PFSK-1 (cell line): ENCODE measurements around the gene CLIC3.

ENCODE experiments used
- FOXP2 ChIP-seq: optimal IDR thresholded peaks from 2 replicates; pipeline ENCODE3; 2011; ENCODE audit warnings: borderline replicate concordance, control low read depth, inconsistent platforms; ENCODE audit not compliant: insufficient read depth; ENCODE audit errors: extremely low read length, extremely low read depth
- POLR2AphosphoS5 ChIP-seq: IDR thresholded peaks from 2 replicates; pipeline ENCODE4 v1.6.1; 2012; ENCODE audit warnings: low read depth, mild to moderate bottlenecking, control low read depth, low read length, moderate library complexity
- SIN3A ChIP-seq: IDR thresholded peaks from 2 replicates; pipeline ENCODE4 v1.6.1; 2012; ENCODE audit warnings: mild to moderate bottlenecking, low read length, moderate library complexity, borderline replicate concordance; ENCODE audit not compliant: insufficient read depth
- TAF1 ChIP-seq: IDR thresholded peaks from 2 replicates; pipeline ENCODE4 v1.6.1; 2012; ENCODE audit warnings: low read length, control low read depth, borderline replicate concordance; ENCODE audit not compliant: insufficient read depth
- TF ChIP-seq, protein P1 (sequence below), 2 experiments: IDR thresholded peaks; 2 replicates each; pipeline versions ENCODE4 v1.6.1 to v1.8.0; 2011 to 2012; ENCODE audit warnings: low read depth in 2 of 2, low read length in 2 of 2, control low read depth in 1 of 2, inconsistent platforms in 1 of 2, mild to moderate bottlenecking in 1 of 2, moderate library complexity in 1 of 2; ENCODE audit not compliant: insufficient read depth in 1 of 2

Gene CLIC3

DNA sequence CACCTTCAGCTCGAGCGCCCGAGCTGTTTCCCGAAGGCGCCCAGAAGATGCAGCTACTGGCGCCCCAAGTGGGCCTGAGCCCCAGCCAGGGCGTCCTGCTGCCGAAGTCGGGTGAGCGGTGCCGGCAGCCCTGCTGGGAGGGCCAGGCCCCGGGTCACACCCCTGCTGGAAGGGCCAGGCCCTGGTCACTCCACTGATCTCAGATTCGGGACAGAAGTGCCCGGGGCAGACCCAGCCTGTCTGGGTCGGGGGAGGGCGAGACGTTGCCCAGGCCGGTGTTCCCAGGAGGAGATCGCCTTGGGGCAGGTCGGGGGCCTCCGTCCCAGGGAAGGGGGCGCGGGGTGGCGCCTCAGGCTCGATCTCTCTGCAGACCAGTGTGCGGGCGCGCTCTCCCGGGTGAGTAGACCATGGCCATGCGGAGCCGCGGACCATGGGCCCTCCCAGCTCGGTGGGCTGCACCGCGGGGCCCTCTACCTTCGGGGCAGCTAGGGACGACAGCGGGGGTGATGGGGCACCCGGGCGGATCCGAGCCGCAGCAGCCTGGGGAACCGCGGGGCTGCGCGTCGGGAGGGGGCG, 11.3 kb downstream of the CLIC3 start:
- no peak for TF ChIP-seq FOXP2
- no peak for TF ChIP-seq SIN3A
- TF ChIP-seq, protein P1, sequence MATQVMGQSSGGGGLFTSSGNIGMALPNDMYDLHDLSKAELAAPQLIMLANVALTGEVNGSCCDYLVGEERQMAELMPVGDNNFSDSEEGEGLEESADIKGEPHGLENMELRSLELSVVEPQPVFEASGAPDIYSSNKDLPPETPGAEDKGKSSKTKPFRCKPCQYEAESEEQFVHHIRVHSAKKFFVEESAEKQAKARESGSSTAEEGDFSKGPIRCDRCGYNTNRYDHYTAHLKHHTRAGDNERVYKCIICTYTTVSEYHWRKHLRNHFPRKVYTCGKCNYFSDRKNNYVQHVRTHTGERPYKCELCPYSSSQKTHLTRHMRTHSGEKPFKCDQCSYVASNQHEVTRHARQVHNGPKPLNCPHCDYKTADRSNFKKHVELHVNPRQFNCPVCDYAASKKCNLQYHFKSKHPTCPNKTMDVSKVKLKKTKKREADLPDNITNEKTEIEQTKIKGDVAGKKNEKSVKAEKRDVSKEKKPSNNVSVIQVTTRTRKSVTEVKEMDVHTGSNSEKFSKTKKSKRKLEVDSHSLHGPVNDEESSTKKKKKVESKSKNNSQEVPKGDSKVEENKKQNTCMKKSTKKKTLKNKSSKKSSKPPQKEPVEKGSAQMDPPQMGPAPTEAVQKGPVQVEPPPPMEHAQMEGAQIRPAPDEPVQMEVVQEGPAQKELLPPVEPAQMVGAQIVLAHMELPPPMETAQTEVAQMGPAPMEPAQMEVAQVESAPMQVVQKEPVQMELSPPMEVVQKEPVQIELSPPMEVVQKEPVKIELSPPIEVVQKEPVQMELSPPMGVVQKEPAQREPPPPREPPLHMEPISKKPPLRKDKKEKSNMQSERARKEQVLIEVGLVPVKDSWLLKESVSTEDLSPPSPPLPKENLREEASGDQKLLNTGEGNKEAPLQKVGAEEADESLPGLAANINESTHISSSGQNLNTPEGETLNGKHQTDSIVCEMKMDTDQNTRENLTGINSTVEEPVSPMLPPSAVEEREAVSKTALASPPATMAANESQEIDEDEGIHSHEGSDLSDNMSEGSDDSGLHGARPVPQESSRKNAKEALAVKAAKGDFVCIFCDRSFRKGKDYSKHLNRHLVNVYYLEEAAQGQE (IDR thresholded peaks at IDR 0.05; ENCODE audit: insufficient read depth in 1 of 2, low read depth in 2 of 2, low read length in 2 of 2), result no peak
- no peak for TF ChIP-seq POLR2AphosphoS5
- TF ChIP-seq TAF1, result no peak

DNA sequence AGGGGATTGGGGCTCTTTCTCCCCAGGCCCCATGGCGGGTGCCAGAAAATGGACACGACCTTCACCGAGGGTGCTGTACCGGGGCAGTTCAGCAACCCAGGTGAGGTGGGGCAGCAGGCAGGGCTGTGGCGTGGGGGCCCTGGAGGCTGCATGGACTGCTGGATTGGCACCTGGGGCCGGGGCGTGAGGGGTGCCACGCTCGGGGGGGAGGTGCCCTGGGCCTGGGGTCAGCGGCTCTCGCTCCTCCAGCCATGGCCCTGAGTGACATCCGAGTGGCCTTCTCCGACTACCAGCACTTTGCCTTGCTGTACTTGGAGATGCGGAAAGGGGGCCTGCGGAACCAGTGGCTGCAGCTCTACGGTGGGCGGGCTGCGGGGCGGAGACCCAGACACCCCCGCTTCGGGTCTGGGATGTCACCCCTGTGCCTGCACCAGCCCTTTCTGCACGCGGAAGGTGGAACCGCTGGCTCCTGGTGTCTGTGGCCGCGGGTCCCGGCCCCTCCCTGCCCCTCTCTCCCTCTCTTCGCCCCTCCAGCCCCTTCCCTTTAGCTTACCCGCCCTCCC, 11.8 kb downstream of the CLIC3 start:
- TF ChIP-seq FOXP2 (no peak), TAF1 (no peak), SIN3A (no peak), POLR2AphosphoS5 (no peak)
- TF ChIP-seq, protein P1 (IDR thresholded peaks at IDR 0.05; ENCODE audit: insufficient read depth in 1 of 2, low read depth in 2 of 2, low read length in 2 of 2), result no peak

DNA sequence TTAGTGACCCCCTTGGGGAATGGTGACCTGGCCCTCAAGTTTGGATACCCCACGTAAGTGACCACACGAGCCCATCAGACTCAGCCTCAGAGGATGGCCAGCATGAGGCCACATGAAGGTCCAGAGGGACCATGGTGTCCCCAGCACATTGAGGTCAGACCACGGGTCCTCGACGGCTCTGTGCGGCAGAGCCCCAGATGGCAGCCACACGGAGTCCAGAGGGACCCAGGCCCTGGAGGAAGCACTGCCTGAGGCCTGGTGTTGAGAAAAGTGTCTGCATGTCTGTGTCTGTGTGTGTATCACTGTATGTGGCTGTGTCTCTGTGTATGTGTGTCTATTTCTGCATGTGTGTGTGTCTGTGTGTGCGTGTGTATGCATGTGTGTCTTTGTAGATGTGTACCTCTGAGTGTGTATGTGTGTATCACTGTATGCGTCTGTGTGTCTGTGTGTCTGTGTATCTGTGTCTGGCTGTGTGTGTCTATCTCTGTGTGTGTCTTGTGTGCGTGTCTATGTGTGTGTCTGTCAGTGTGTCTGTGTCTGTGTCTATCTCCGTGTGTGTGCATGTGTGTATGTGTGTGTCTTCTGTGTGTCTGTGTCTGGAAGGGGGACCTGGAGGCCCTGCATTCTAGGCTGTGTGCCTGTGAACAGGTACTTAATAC, 12.6 kb downstream of the CLIC3 start:
- TF ChIP-seq FOXP2, result no peak

DNA sequence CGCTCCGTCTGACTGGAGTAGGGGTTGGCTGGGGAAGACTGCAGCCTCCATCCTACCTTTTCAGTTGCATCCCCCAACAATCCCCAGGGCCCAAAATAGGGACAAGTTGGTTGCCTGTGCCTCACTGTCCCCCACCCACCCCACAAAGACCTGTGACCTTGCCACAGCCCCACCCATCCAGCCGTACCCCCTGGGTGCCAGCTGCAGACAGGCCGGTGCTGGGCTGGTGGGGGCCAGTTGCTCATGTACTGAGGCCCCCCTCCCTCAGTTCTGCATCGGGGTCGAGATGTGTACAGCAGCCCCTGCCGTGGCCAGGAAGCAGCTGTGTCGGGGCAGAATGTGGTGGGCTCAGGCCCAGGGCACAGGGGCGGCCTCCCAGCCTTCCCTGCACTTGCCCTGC, 13.2 kb downstream of the CLIC3 start:
- TF ChIP-seq POLR2AphosphoS5 (no peak), TAF1 (no peak), SIN3A (no peak), FOXP2 (no peak)
- TF ChIP-seq, protein P1 (IDR thresholded peaks at IDR 0.05; ENCODE audit: insufficient read depth in 1 of 2, low read depth in 2 of 2, low read length in 2 of 2), result no peak

DNA sequence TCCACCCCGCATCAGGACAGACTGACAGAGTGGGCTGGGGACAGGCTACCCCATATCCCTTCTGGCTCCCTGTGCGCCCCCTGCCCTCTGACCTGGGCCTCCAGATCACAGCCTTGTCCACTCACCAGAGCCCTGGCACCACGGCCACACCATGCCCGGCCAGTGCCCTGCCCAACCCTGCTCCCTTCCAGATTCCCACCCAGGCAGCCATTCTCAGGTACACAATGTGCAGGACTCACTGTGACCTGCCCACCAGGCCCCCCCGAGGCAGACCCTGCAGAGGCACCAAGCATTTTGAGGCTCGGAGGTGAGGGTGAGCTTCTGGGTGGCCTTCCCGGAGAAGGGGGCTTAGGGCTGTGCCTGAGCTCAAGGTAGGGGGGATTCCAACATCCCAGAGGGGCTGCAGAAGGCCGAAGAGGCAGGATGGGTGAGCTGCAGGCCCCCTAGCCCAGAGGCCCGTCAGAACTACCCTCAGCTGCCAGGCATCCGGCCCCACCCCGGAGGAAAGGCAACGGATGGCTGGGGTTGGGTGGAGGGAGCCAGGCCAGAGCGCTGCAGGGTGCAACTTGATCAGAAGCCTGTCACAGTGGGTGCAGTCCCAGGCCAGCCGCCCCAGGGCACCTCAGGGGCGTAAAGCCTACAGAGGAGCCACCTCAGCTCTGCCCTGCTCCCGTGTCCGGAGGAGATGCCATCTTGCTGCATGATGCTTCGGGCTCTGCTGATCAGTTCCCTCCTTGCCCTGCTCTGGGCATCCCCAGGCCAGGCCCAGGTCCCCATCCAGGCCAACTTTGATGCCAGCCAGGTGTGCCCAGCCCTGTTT, 13.9 kb downstream of the CLIC3 start, which contains the start of gene LCNL1:
Gene LCNL1, plus strand, starts transcription at position 762 of the 820 bp plus-strand sequence. CDS start 594 bp downstream, outside the sequence.
- TF ChIP-seq TAF1 (no peak), POLR2AphosphoS5 (no peak), FOXP2 (no peak), SIN3A (no peak)
- TF ChIP-seq, protein P1 (IDR thresholded peaks at IDR 0.05; ENCODE audit: insufficient read depth in 1 of 2, low read depth in 2 of 2, low read length in 2 of 2), result no peak
